Epithelial cell of prostate (primary cell): ENCODE results near the gene TEX48.

ENCODE experiments used
- DNase-seq: peaks from one replicate; pipeline ENCODE4 v3.0.0-alpha.2; 2011; ENCODE audit warnings: low read depth, low spot score
- H3K27ac ChIP-seq: fragments of 450-650 bp; 2 replicates; pipeline ENCODE4 v1.5.1; 2017; ENCODE audit warnings: mild to moderate bottlenecking

The TEX48 gene

DNA sequence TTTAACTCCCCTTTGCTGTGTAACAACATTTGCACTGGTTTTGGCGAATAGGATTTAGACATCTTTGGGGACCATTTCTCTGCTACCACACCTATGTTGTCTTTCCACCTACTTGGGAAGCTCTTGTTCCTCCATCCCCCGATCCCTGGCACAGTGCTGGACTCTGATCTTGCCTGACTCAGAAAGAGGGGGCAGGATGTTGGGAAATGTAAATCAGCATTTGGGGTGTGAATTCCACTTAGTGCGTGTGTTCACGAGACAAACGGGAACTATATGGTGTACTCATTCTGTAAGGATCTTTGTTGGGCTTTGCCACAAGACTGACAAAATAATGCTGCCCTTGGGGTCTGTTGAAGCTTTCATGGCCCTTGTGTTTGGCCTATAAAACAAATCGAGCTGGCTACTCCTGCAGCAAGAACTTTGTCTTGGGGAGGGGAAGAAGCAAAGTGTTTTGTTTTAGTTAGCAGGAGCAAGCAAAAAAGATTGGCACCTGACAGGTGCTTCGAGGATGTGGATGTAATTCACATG is 52.4 kb downstream of the TEX48 start:
- H3K27ac ChIP-seq = no peak overlapping the region
- no peak for DNase-seq

DNA sequence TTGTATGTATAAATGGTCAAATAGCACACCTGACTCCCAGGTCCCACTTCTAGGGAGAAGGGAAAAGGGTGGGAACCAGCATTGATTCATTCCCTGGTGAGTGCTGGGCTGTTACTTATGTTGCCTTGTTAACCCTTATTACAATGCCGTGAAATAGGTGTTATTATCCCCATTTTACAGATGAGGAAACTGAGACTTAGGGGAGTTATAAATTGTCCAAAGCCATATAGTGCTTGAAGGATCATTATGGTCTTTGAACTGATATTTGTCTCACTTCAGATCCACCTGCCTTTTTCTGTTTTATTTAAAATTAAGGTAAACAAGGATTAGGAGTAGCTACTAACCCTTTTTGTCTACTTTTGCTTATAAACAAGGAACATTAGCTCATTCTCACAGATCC is 54.4 kb downstream of the TEX48 start:
- H3K27ac ChIP-seq = no peak overlapping the region
- DNase-seq = no peak

DNA sequence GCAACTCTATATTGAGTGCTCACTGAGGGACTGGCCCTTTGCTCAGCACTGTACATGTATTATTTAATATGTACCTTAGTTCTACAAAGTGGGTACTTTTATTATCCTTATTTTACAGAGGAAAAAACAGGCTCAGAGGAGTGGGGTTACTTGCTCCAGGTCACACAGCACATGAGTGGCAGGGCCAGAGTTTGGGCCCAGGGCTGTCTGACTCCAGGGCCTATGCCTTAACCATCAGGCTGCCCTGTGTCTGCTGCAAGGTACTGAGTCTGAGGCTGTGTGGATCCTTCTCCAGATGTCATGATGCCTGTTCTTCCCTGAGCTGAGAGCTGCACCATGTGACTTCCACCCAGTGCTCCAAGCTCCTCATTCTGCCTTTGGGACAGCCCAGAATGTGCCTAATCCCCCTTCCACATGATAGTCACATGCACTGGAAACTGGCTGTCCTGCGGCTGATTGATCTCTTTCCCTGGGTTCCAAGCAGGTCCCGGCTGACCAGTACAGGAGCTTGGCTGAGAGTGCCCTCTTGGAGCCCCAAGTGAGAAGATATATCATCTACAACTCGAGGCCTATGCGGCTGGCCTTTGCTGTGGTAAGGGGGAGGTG is 55.5 kb downstream of the TEX48 start:
- no peak for DNase-seq
- no peak overlapping the region for H3K27ac ChIP-seq

GRCh38 chr9:114624677-114625076 is 57.3 kb downstream of the TEX48 start:
- no peak for DNase-seq
- no peak overlapping the region for H3K27ac ChIP-seq

GRCh38 chr9:114621975-114622609 is 59.9 kb downstream of the TEX48 start:
- no peak overlapping the region for H3K27ac ChIP-seq
- DNase-seq = no peak

DNA sequence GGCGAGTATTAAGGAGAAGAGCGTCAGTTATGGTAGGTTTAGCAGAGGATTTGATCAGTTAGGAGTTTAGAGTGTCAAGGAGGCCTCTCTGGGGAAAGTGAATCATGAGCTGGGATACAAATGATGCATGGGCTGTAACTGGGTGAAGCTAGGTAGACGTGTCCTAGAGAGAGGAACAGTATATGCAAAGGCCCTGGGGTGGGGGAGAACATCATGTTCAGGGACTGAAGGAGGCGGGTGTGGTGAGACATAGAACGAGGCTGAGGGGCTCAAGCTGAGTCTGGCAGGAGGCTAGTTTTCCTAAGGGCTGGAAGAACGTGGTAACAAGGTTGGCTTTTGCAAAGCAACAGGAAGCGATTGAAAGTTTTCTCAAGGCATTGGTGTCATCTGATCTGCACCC is 60.4 kb downstream of the TEX48 start:
- no peak overlapping the region for H3K27ac ChIP-seq
- DNase-seq = no peak

- H3K27ac ChIP-seq = peak overlapping the region; percentile 14
- DNase-seq = no peak
These were observed 62.7 kb downstream of the TEX48 start for GRCh38 chr9:114619191-114619761.

DNA sequence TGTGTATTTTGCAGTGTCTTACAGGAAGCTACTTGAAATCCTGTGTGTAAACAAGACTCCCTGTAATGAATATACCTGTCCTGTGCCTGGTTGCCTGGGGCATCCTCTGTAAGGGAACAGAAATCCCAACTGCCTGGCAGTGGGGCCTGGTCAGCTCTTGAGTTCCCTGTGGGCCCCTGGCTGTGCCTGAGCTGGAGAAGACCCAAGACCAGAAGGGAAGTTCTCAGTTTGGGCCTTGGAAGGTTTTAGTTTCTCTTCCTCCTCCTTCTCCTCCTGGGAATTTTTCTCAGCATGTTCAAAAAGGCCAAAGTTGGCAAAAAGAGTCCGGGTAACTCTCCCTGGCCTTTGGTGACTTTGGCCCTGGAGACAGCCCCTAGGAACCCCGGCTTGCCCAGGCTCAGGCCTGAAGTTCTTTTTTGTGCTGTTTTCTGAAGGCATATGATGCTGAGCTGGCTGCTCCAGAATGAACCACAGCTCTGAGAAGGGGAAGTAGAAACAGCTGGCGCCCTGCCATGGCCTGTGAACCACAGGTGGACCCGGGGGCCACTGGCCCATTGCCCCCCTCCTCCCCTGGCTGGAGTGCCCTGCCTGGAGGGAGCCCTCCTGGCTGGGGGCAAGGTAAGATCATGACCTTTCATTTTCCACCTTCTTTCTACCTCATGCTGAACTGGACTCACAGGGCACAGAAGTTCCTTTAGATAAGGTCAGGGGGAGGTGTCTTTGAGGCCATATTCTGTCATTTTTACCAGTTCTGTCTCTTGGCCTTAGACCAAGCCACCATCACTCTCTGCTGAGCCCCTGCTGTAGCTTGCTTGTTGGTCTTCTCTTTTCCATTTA is 65.1 kb downstream of the TEX48 start:
- no peak for DNase-seq

More for the DNA sequence above, 65.1 kb downstream of the TEX48 start:
- peak overlapping the region; percentile 16 for H3K27ac ChIP-seq
